ENCODE results near the gene FANCD2. TPM values are rescaled to one million over a fixed set of nuclear protein-coding genes. Genes with fewer than 3 reads are reported as not detected.

FANCD2 gene
- total and polyA plus RNA-seq, 4 donors: 0.76 to 24.6 (median 0.84) TPM

- TF ChIP-seq YY1 (IDR thresholded peaks at IDR 0.05) (no peak), FOXA2 (IDR thresholded peaks at IDR 0.05) (no peak), HNF4G (IDR thresholded peaks at IDR 0.05) (no peak), EGR1 (IDR thresholded peaks at IDR 0.05; ENCODE audit: low read depth in 2 of 2) (no peak), RXRA (IDR thresholded peaks at IDR 0.05) (no peak), ZBTB33 (IDR thresholded peaks at IDR 0.05) (no peak), RAD21 (IDR thresholded peaks at IDR 0.05) (no peak), FOXA1 (IDR thresholded peaks at IDR 0.05) (no peak), GABPA (IDR thresholded peaks at IDR 0.05 in 1 of 2, conservative IDR thresholded peaks at IDR 0.05 in 1 of 2) (no peak), HNF4A (conservative IDR thresholded peaks at IDR 0.05) (no peak), JUND (IDR thresholded peaks at IDR 0.05) (no peak)
- TF ChIP-seq, protein P1, sequence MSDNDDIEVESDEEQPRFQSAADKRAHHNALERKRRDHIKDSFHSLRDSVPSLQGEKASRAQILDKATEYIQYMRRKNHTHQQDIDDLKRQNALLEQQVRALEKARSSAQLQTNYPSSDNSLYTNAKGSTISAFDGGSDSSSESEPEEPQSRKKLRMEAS (IDR thresholded peaks at IDR 0.05): no peak
- TF ChIP-seq, protein P2, sequence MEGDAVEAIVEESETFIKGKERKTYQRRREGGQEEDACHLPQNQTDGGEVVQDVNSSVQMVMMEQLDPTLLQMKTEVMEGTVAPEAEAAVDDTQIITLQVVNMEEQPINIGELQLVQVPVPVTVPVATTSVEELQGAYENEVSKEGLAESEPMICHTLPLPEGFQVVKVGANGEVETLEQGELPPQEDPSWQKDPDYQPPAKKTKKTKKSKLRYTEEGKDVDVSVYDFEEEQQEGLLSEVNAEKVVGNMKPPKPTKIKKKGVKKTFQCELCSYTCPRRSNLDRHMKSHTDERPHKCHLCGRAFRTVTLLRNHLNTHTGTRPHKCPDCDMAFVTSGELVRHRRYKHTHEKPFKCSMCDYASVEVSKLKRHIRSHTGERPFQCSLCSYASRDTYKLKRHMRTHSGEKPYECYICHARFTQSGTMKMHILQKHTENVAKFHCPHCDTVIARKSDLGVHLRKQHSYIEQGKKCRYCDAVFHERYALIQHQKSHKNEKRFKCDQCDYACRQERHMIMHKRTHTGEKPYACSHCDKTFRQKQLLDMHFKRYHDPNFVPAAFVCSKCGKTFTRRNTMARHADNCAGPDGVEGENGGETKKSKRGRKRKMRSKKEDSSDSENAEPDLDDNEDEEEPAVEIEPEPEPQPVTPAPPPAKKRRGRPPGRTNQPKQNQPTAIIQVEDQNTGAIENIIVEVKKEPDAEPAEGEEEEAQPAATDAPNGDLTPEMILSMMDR (IDR thresholded peaks at IDR 0.05; ENCODE audit: low read depth, low read length, missing input control): no peak
- TF ChIP-seq, protein P3, sequence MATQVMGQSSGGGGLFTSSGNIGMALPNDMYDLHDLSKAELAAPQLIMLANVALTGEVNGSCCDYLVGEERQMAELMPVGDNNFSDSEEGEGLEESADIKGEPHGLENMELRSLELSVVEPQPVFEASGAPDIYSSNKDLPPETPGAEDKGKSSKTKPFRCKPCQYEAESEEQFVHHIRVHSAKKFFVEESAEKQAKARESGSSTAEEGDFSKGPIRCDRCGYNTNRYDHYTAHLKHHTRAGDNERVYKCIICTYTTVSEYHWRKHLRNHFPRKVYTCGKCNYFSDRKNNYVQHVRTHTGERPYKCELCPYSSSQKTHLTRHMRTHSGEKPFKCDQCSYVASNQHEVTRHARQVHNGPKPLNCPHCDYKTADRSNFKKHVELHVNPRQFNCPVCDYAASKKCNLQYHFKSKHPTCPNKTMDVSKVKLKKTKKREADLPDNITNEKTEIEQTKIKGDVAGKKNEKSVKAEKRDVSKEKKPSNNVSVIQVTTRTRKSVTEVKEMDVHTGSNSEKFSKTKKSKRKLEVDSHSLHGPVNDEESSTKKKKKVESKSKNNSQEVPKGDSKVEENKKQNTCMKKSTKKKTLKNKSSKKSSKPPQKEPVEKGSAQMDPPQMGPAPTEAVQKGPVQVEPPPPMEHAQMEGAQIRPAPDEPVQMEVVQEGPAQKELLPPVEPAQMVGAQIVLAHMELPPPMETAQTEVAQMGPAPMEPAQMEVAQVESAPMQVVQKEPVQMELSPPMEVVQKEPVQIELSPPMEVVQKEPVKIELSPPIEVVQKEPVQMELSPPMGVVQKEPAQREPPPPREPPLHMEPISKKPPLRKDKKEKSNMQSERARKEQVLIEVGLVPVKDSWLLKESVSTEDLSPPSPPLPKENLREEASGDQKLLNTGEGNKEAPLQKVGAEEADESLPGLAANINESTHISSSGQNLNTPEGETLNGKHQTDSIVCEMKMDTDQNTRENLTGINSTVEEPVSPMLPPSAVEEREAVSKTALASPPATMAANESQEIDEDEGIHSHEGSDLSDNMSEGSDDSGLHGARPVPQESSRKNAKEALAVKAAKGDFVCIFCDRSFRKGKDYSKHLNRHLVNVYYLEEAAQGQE (IDR thresholded peaks at IDR 0.05): no peak
- TF ChIP-seq, protein P4, sequence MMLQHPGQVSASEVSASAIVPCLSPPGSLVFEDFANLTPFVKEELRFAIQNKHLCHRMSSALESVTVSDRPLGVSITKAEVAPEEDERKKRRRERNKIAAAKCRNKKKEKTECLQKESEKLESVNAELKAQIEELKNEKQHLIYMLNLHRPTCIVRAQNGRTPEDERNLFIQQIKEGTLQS (IDR thresholded peaks at IDR 0.05): no peak
- Histone ChIP-seq H3K27me3 (ENCODE audit: control insufficient read depth in 4 of 4, insufficient read depth in 4 of 4, low read length in 3 of 4) (no peaks in the 10 kb centered on the region), H3K4me1 (ENCODE audit: control insufficient read depth in 4 of 4, insufficient read depth in 4 of 4, low read length in 3 of 4) (peaks cover 13 to 30% (median 22%) of the 10 kb centered on the region in 4 donors), H3K9ac (ENCODE audit: low read depth in 1 of 2, low read length in 2 of 2) (no peak overlapping the region), H3K36me3 (ENCODE audit: control insufficient read depth in 4 of 4, insufficient read depth in 3 of 4, low read depth in 1 of 4, low read length in 3 of 4) (no peaks in the 10 kb centered on the region), H3K27ac (ENCODE audit: low read depth in 1 of 2, low read length in 2 of 2) (no peak overlapping the region), H3K9me3 (ENCODE audit: control insufficient read depth in 4 of 4, low read length in 3 of 4) (no peaks in the 10 kb centered on the region), H3K4me3 (ENCODE audit: low read depth in 1 of 3, low read length in 3 of 3) (no peak overlapping the region)
- WGBS: 51% methylated on average over 8 of the region's 8 CpGs
- DNase-seq (ENCODE audit: low spot score): no peak
Measured at GRCh38 chr3:10011631-10012030, 14.6 kb upstream of the FANCD2 start.

- Histone ChIP-seq H3K4me3 (ENCODE audit: low read depth in 1 of 3, low read length in 3 of 3) (no peak overlapping the region), H3K9ac (ENCODE audit: low read depth in 1 of 2, low read length in 2 of 2) (no peak overlapping the region), H3K4me1 (ENCODE audit: control insufficient read depth in 4 of 4, insufficient read depth in 4 of 4, low read length in 3 of 4) (peaks cover 11 to 25% (median 18%) of the 10 kb centered on the region in 4 donors), H3K27ac (ENCODE audit: low read depth in 1 of 2, low read length in 2 of 2) (no peak overlapping the region), H3K27me3 (ENCODE audit: control insufficient read depth in 4 of 4, insufficient read depth in 4 of 4, low read length in 3 of 4) (no peaks in the 10 kb centered on the region), H3K36me3 (ENCODE audit: control insufficient read depth in 4 of 4, insufficient read depth in 3 of 4, low read depth in 1 of 4, low read length in 3 of 4) (no peaks in the 10 kb centered on the region), H3K9me3 (ENCODE audit: control insufficient read depth in 4 of 4, low read length in 3 of 4) (no peaks in the 10 kb centered on the region)
- WGBS: 96% methylated on average over 7 of the region's 7 CpGs
- DNase-seq (ENCODE audit: low spot score): no peak
- TF ChIP-seq, protein P1 (IDR thresholded peaks at IDR 0.05): no peak
- no peak for TF ChIP-seq RXRA (IDR thresholded peaks at IDR 0.05)
- TF ChIP-seq TAF1 (conservative IDR thresholded peaks at IDR 0.05): no peak
- TF ChIP-seq EGR1 (IDR thresholded peaks at IDR 0.05; ENCODE audit: low read depth in 2 of 2): no peak
- TF ChIP-seq SP1 (IDR thresholded peaks at IDR 0.05): no peak
- TF ChIP-seq HNF4A (conservative IDR thresholded peaks at IDR 0.05): no peak
- no peak for TF ChIP-seq RAD21 (IDR thresholded peaks at IDR 0.05)
- no peak for TF ChIP-seq JUND (IDR thresholded peaks at IDR 0.05)
- TF ChIP-seq, protein P3 (IDR thresholded peaks at IDR 0.05): no peak
- TF ChIP-seq, protein P2 (IDR thresholded peaks at IDR 0.05; ENCODE audit: low read depth, low read length, missing input control): no peak
Measured at GRCh38 chr3:10012106-10012505, 14.1 kb upstream of the FANCD2 start.
